ENCODE data around the gene KLK10.

KLK10 gene, protein sequence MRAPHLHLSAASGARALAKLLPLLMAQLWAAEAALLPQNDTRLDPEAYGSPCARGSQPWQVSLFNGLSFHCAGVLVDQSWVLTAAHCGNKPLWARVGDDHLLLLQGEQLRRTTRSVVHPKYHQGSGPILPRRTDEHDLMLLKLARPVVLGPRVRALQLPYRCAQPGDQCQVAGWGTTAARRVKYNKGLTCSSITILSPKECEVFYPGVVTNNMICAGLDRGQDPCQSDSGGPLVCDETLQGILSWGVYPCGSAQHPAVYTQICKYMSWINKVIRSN

DNA sequence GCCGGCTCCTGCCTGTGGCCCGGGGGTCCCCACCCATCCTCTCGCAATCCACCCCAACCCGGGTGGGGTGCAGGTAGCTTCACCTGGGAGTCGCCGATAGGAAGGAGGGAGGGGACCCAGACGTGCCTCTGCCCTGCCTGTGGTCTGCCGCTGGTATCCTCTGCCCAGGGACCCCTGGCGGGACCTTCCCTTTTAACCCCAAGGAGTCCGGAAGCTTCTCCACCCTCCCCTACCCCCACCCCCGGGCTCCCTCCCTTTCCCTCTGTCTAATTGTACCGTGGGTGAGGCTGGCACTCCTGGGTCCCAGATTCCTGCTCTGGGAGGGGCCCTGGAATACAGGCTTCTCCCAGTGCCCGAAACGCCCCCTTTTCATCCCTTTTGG lies at the start of gene KLK10:
KLK10 (minus strand) TSS at position 166 of the 382 bp plus-strand sequence. CDS start 579 bp downstream, outside the sequence.
- no peak for DNase-seq (ENCODE audit: low read depth in 3 of 3)

DNA sequence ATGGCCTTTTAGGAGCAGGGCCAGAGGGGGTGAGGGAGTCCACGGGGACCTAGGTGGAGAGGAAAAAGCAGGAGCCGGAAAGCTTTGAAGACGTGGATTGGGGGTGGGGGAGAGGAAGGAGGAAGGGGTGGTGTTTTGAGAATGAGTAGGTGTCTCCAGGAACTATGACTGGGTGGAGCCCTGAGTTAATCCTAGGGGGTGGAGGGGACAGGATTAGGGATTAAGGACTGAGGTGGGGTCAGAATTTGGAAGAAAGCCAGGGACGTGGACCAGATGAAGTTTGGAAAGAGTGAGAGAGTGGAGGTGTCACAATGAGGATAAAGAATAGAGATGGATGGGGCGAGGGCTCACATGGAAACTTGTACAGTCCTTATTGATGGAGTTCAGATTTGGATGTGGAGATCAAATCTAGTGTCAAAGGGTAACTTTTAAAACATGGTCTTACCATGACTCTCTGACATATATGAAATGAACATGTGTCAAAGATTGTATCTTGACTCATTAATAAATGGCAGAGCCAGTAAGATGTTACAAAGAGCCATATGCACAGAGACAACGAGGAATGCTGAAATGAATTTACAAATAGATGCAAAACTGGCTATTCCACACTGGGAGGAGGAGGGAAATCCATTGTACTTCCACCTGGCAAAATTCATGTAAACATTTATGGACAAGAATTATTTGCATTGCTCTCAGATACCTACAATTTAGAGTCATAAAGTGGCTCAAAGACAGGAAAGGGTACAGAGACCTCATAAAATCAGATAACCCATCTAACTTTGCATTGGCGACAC lies 47.1 kb upstream of the KLK10 start:
- no peak for DNase-seq (ENCODE audit: low read depth in 3 of 3)

DNA sequence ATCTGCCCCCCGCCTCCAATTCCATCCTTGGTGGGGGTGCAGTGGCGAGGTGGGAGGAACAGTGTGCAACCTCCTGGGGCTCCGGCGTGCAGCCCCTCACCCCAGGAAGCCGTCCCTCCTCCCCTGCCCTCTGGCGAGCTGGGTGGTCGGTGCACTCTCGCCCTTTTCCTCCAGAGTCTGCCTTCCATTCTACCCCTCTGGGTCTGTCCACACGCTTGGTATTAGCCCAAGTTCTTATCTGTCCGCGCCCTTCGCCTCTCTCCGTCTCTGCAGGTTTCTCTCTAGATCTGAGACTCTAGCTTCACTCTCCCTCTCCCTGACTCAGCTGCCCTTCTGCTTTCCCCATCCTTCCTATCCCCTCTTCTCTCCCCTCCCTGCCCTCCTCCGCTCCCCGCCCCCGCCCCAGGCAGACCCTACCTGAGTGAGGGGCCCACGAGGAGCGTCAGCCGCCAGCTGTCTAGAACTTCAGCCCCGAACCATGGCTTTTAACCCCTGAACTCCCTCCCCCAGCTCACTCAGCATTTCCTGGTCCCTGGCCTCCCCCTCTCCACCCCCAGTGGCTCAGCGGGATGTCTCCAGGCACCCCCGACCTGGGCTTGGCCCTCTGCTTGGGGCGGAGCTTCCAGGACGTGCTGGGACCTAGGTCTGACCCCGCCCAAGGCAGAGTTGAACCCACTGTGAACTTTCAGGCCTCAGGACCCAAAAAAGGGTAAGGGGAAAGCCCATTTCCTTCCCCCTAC lies 45.9 kb upstream of the KLK10 start:
- DNase-seq (ENCODE audit: low read depth in 3 of 3), result no peak

DNA sequence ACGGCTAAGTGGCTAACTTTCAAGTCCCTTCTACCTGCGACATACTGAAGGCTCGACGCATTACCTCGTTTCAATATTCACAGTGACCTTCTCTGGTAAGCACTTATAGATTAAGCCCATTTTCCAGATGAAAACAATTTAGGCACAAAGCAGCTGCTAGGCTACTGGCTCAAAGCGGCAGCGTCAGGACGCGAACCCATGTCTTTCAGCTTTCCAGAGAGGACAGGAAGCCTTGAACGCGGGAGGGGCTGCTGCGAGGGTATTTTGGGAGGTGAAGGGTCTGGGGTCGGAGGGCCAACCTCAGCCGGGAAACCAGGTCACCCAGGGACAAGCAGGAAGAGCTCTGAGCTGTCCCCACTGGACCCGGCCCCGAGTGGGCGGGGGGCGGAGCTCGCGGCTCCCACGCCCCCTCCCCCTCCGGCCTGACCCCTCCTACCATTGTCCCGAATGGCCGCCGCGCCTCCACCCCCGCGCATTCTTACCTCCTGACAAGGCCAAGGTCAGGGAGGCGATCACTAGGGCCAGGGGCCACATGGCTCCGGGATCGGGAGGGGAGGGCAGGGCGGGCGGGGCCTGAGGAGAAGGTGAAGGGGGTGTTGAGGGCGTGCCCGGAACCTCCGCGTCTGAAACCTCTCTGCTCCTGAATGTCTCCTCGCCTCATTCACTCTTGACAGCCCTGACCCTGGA lies 45.2 kb upstream of the KLK10 start, which contains the start of gene KLK13:
KLK13 (minus strand) TSS at position 559 of the 687 bp plus-strand sequence; CDS start at position 534, 25 bp downstream.
- DNase-seq (ENCODE audit: low read depth in 3 of 3), result no peak

DNA sequence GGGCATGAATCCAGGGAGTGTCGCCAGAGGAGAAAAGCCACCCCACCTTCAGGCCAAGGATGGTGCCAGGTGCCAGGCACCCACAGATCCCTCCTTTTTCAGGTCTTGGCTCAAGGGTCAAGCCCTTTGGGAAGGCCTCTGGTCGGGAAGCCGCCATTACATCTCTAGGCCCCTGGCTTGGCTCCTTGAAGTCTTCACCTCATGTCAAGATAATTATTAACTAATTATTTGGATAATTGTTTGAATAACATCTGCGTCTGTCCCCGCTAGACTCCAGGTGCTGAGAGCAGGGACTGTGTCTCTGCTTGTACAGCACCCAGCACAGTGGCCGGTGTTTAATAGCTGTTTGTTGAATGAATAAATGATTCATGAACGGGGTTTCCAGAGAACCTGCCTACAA lies 44.2 kb upstream of the KLK10 start:
- DNase-seq (ENCODE audit: low read depth in 3 of 3), result no peak

DNA sequence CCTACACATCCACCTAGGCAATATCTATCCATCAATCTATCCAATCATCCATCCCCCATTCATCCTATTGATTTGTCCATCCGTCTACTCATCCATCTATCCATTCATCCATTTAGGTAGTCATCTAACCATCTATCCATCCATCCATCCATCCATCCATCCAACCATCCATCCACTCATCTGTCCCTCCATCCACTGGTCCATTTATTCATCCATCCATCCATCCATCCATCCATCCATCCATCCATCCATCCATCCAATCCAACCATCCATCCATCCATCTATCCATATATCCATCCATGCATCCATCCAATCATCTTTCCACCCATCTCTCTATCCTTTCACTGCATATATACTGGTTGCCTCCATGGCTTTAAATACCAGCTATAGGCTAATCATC lies 41.5 kb upstream of the KLK10 start:
- DNase-seq (ENCODE audit: low read depth in 3 of 3), result no peak

DNA sequence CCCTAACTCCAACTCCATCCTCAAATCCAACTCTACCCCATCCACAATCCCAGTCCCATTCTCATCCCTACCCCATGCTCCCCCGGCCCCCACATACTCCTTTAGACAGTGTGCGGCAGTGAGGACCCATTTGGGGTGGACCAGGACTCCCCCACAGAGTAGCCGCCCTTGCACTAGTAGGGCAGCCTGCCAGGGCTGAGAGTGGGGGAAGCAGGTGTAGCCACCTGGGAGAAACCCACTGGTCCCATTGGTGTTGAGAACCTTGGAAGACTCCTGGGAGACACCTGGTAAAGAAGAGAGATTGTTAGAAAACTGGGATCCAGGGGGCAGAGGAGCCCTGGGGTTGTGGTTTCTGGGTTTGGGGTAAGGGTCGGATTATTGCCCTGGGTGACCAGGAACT lies 40.8 kb upstream of the KLK10 start:
- DNase-seq (ENCODE audit: low read depth in 3 of 3), result no peak

DNA sequence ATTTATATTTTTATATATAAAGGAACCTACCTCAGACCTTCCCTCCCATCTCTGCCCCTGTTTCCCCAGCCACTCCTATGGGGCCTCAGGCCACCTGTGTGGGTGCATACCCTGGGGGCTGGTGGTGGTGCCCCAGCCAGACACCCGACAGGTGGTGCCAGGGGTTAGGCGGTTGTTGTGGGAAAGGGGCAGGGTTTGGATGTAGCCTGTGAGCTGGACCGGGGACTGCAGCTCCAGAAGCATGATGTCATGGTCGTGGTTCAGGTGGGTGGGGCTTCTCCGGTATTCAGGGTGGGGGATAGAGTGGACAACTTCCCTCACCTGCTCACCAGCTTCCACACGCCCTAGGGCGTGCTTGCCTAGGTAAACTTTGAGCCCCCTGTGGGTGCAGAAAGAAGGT lies 40.2 kb upstream of the KLK10 start:
- no peak for DNase-seq (ENCODE audit: low read depth in 3 of 3)

DNA sequence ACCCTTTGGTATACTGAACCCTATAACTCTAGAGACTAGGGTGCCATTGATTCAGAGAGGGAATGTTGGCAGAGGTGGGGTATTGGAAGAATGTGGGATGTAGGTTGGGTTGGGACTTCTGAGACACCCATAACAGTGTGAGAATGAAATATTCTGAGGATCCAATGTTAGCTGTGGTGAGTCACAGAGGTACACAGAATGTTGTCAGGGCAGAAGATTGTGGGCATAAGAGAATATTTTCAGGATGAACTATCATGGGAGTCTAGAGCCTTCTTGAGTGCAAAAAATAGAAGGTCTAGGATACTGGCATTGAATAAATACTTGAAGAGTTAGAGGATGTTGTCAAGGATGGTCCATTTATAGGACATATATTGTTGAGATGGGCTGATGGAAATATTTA lies 36.4 kb upstream of the KLK10 start:
- DNase-seq (ENCODE audit: low read depth in 3 of 3), result no peak

DNA sequence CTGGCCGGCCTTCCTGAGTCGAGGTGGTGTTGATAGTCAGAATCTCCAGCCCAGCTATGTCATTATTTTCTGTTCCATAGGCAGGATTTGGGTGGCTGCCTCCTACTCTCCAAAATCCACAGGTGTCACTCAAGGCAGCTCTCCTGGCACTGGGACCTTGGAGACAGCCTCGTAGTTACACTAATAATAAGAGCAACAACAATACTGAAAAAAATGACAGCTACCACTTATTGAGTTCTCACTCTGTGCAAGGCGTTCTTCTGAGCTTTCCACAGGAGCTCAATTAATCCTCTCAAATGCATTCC lies 27.5 kb upstream of the KLK10 start:
- no peak for DNase-seq (ENCODE audit: low read depth in 3 of 3)

DNA sequence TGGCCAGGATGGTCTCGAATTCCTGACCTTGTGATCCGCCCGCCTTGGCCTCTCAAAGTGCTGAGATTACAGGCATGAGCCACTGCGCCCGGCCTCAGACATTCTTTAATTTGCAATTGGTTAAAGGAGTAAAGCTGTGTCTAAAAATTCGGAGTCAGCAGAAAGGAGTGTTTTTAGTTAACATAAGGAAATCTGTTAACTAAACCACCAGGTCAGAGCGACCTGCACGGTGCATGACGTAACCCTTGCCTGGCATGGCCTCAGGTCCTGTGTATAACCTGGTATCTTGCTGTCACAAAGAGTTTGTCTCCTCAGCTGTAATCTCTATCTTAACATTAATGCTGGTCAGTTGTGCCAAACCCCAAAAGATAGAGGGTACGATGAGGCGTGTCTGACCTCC lies 24.8 kb upstream of the KLK10 start:
- DNase-seq (ENCODE audit: low read depth in 3 of 3), result no peak

DNA sequence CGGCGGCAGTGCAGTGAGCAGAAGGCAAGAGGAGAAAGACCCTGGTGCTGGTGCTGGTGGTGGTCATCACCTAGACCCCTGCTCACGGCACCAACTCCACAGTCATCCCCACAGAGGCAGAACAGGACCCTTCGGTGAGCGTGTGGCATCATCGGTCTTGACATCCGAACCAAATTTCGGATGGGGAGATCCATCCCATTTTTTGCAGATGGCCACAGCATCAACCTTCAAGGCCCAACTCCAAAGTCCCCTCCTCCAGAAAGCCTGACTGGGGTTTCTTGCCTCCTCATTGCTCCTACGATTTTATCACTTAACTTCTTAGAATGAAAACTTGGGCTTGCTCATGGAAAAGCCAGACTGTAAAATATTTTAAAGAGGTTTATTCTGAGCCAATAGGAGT lies 24.0 kb upstream of the KLK10 start:
- no peak for DNase-seq (ENCODE audit: low read depth in 3 of 3)

DNA sequence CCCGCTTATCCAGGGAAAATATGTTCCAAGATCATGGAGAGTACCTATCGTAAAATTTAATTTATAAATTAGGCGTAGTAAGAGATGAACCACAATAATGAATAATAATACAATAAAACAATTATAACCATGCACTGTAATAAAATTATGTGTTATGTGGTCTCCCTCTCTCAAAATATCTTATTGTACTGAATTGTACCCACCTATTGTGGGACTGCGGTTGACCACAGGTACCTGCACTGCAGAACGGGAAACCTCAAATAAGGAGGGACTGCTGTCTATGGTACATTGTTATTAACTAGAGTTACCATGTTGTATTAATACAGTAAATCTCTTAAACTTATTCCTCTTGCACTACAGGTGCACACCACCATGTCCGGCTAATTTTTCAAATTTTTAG lies 20.6 kb upstream of the KLK10 start:
- DNase-seq (ENCODE audit: low read depth in 3 of 3), result no peak

DNA sequence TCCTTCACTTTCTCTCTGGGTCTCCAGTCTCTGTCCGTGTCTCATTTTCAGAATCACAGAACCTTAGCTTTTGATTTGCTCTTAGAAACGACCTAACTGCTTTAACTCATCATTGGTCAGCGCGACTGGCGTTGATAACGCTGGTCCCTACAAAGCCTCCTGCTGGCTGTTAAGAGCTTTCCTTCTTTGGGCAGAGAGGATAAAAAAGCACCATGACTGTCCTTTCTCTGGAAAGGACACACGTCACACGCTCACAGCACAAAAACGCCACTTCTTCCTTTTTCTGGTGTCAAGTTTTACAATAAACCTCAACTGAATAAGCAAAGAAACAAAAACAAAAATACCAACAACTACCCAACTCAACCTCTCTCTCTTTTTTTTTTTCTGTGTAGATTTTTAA lies 17.0 kb upstream of the KLK10 start:
- DNase-seq (ENCODE audit: low read depth in 3 of 3), result no peak

DNA sequence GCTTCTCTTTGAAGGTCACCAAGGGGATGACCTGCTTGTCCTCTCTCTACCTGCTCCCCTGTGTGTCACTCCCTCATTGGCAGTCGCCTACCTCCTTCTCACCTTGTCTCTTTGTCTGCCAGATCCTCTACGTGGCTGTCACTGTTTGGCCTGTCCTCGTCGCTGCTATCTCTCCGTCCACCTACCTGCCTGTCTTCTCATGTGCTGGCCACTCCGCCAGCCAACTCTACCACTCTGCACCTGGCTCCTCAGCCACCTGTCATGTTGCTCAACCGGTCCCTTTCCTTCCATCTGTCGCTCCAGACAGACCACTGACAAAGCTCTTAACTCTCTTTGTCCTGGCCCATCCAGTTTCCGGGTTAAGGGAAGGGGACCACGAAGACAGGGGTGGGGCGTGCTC lies 15.2 kb upstream of the KLK10 start, which contains the start of gene KLK12:
KLK12 (minus strand) TSS at position 299 of the 400 bp plus-strand sequence. CDS start 381 bp downstream, outside the sequence.
- no peak for DNase-seq (ENCODE audit: low read depth in 3 of 3)

DNA sequence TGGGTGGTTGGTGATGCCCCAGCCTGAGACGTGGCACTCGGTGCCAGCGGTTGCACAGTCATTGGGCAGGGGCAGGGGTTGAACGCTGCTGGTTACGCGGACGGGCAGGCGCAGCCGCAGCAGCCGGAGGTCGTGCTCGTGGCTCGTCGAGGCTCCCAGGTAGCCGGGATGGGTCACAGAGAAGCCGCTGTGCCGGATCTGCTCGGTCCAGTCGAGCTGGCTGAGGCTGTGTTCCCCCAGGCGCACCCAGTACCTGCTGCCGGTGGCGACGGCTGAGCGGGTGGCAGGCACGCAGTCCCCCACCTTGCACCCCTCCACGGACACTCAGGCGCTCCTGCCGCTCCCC lies 12.3 kb upstream of the KLK10 start:
- DNase-seq (ENCODE audit: low read depth in 3 of 3), result no peak

DNA sequence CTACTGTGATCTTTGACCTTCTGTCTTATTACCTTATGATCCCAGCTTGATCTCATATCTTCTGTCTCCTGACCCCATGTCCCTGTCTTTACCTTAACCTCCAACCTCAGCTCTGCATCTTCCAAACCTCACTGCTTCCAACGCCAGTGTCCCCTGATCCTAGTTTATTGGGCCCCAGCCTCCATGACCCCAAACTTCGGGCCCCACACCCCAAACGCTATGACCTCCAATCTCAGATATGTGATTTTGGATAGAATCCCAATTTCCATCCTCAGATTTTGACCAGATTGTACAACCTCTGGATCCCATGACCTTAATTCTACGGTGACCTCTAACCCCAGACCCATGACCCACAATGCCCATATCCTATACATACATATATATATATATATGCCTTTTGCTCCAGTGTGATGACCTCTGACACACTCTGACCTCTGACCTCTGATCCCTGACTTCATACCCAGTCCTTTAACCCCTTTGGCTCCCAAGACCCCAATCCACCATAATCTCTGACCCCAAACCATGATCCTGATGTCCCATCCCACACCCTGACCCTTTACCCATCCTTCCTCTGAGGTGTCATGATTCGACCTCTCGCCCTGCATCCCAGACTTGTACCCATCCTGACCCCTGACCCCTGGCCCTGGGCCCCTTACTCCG lies 11.8 kb upstream of the KLK10 start:
- DNase-seq (ENCODE audit: low read depth in 3 of 3), result no peak

DNA sequence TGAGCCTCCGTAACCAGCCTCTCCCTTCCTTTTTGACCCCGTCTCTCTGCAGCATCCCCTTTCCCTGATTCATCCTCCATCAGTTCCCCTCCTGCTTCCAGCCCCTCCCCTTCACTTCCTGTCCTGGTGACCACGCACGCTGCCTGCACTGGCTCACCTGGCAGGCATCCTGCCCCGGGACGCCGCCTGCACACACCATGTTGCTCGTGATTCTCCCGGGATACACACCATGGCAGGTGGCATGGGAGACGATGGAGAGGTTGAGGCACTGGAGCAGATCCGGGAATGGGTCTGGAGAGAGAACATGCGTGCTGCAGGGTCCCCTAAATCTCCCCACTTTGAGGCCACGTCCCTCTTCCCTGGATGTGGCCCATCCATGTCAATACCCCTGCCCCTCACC lies 11.1 kb upstream of the KLK10 start:
- no peak for DNase-seq (ENCODE audit: low read depth in 3 of 3)

DNA sequence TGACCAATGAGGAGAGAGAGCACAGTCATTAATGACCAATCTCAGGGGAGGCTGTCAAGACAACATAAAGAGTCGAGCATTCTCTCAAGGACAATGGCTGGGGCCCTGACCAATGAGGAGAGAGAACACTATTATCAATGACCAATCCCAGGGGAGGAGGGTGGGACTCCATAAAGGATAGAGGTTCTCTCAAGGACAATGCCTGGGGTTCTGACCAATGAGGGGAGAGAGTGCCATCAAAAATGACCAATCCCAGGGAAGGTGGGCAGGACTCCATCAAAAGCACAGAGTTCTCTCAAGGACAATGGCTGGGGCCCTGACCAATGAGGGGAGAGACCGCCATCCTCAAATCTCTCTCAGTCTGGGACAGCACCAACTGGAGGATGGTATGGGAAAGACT lies 10.2 kb upstream of the KLK10 start:
- no peak for DNase-seq (ENCODE audit: low read depth in 3 of 3)

DNA sequence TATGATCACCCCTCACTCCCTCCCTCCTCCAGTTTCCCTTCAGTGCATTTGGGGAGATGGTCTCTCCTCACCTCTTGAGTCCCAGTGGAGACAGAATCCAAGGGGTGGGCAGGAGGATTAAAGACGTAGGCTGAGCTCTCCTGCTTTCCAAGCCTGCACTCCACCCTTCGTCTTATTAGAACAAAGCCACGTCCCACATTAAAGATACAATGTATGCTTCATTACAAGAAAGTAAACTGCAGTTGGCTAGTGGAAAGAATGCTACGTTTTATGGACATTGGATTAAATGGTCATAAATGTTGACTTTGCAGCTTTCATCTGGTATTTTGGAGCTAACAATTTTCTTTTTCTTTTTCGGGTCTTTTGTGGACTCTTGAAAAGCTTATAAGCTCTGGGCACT lies 8.4 kb upstream of the KLK10 start:
- DNase-seq (ENCODE audit: low read depth in 3 of 3), result no peak

DNA sequence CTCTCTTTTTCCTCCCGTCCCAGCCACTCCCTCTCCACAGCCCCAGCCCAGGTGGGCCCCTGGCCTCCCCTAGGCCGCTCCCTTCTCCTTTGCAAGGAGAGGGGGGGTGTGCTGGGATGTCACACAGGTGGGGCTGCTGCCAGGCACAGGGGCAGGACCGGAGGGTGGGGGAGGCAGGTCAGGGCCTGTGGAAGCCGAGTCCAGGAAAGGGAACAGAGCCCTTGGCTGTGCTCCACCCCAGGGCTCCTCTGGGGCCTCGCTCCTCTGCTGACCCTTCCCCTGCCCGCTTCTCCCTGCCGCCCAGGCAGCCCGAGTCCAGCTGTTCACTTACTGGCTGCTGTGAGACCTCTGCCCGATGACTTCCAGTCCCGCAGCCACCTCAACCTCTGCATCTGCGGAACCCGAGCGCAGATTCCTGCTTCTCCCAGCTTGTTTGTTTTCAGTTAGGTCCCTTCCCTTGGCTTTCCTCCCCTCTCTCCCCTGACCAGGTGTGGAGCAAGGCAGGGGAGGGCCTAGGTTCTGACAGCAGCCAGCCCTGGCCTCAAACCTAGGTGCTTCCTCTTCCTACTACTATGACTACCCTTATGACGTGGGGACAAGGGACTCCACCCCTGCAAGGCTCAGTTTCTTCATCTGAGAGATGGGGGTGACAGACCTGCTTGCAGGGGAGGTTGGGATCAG lies 7.8 kb upstream of the KLK10 start:
- no peak for DNase-seq (ENCODE audit: low read depth in 3 of 3)

Data from stimulated activated CD4-positive, alpha-beta T cell treated with anti-CD3 and anti-CD28 coated beads, TNF-alpha, amount 100 ng/mL, for 4 hours (primary cell).